Stimulated activated naive CD8-positive, alpha-beta T cell treated with anti-CD3 and anti-CD28 coated beads, Interleukin-15, Interleukin-2, amounts not matched to agents 100 U/mL and 50 U/mL, for 24 hours (primary cell): ENCODE data around the gene DNAI2.

Source experiments
- ATAC-seq: fragments of 150-1000 bp; cut with Tn5 transposase; one replicate; pipeline ENCODE4 v1.10.0; 2021
- DNase-seq: peaks from one replicate; pipeline ENCODE4 v3.0.0; 2021

DNAI2 gene

DNA sequence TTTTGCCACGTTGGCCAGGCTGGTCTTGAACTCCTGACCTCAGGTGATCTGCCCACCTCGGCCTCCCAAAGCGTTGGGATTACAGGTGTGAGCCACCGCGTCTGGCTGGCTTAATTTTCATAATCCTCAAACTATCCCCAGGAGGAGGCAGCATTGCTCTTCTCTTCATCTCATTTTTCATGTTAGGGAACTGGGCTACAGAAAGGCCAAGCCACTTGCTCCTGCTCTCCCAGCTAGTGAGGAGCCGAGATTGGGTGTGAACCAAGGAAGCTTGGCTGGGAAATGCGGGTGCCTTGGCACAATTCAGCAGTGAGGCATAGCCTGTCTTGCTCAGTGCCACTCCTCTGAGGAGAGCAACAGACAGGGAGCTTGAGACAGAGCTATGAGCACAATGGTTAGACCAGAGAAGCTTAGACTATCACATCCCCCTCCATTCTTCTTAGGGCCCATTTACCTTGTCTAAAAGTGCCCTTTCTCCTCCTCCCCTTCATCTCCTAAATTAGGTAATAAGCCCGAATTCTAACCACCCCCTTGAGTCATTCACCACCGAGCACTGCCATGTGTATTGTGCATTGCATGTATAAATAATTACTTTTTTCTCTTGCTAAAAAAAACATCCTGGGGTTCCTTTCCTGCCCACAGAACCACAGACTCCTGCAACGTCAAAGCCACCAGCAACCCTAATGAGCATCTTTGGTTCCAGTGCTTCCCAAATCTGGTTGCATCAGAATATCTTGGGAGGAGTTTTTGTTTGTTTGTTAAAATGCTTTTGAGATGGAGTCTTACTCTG, 32.0 kb downstream of the DNAI2 start:
- DNase-seq (no peak), ATAC-seq (peak; percentile 38)

DNA sequence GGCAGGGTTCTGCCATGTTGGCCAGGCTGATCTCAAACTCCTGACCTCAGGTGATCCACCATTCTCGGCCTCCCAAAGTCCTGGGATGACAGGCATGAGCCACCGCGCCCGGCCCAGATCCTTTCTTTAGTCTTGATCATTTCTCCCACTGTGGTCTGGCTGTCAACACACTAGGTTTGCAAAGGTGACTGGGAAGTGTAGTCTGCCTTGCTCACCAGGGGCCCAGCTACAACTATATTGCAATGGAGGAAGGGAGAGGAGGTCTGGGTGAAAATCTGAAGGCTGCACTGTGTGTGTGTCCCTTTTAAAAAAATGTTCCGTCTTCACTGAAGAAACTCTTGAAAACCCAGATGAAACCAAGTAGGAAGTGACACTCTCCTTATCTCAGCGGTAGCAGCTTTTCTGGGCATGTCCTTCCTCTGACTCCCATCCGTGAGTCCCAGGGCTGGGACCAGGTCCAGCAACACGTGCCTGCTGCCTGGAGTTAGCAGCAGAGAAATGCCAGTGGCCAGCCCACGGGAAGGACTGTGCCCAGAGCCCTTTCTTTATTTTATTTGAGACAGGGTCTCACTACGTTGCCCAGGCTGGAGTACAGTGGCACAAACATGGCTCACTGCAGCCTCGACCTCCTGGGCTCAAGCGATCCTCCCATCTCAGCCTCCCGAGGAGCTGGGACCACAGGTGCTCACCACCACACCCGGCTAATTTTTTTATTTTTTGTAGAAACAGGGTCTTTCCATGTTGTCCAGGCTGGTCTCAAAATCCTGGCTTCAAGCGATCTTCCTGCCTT, 34.1 kb downstream of the DNAI2 start:
- DNase-seq = no peak
- ATAC-seq = no peak

DNA sequence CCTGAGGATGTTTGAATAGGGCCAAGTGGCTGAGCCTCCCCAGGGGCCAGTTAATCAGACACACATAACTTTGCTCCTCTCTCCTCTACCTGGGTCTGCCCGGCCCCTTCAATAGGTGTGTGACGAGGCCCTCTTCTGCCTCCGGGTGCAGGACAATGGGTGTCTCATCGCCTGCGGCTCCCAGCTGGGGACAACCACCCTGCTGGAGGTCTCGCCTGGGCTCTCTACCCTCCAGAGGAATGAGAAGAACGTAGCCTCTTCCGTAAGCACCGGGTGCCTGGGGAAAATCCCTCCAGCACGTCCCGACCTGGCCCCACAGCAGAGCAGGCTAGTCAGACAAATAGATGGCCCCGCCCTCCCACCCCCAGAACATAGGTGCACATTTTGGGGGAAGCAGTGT, 35.9 kb downstream of the DNAI2 start:
- DNase-seq = no peak
- ATAC-seq = no peak

DNA sequence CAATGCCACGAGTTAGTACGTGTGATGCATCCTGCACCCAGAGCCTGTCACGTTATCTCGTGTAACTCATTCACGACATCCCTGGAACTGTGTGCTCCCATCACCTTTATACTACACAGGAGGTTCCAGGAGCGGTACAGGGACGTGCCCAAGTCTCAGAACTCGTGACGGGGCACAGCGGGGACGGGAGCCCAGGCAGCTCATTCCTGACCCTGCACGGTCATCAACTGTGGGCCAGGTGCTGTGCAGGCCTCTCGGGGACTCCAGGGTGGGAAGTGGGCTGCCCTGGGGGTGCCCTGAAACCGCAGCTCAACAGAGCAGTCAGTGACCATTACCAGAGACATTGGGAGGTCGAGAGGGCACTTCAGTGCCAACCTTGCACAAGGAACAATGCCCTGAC, 40.8 kb downstream of the DNAI2 start:
- ATAC-seq = no peak
- DNase-seq = no peak

DNA sequence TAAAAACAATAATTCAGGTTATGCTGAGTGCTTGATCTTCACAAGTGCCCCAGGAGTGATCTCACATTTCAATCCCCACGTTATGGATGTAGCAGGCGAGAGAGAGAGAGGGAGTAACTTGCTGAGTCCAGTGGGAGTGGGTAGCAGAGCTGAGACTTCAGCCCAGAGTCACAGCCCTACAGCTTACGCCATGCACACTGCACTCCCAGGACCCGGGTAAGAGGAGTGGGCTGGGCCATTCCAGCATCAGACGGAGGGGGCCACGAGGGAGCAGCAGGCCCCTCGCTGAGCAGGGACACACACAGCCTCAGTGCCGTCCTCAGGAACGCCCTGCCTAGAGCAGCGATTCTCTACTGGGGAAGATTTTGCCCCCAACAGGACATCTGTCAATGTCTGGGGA, 42.2 kb downstream of the DNAI2 start:
- DNase-seq (no peak), ATAC-seq (no peak)

DNA sequence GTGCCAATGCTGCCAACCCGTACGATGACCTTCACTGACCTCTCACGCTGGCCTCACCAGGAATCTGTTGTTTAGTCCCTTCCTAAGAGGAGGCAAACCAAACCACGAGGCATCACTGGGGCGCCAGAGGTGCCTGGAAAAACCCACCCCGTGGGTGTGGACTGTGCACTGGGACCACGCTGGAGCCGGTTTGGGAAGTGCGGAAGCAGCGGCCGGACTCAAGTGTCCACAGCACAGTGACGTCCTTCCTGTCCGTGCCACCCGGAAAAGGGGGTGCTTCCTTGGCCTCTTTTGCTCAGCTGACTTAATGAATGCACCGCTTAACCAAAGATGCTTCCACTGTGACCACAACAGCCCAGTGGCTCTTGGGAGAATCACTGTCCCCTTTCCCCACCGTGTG, 43.0 kb downstream of the DNAI2 start:
- DNase-seq = no peak
- ATAC-seq = no peak

DNA sequence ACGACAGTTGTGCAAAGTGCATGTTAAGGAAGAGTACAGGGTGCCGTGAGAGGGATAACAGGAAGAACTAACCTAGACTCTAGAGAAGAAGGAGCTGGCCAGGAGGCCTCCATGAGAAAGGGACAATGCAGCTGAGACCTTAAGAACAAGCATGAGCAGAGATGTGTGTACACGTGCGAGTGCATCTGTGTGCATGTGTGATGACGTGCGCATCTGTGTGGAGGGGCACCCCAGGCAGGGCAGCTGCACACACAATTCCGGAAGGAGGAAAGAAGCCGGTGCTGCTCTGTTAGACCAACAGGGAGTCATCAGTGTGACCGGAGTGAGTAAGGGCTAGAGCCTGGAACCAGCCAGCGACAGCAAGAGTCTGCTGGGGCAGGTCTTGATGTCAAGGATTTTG, 44.4 kb downstream of the DNAI2 start:
- ATAC-seq = no peak
- DNase-seq = no peak

DNA sequence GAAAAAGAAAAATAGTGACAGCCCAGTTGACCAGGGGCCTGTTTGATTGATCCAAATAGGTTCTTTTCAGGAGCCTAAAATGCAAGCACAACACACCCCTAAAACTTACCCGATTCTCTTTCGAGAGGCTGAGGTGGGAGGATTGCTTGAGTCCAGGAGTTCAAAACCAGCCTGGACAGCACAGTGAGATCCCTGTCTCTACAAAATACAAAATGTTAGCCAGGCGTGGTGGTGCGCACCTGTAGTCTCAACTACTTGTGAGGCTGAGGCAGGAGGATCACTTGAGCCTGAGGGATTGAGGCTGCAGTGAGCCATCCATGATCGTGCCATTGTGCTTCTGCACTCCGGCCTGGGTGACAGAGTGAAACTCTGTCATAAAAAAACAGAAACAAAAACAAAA, 50.5 kb downstream of the DNAI2 start:
- DNase-seq = no peak
- no peak for ATAC-seq

DNA sequence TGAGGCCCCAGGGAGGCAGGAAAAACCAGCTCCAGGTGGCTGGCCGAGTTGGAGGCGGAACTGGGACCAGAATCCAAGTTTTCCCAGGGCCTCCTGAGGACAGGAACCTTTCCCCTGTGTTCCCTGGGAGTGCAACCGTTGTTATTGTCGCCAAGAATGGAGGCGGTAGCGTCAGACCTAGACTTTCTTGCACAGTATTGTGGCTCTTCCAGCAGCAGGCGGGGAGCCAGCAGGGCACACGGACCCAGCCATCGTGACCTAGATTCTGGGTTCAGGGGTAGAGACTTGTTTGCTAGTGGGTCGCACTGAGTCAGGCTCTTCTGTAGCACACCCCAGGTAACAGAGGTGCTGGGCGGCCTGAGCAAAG, 51.3 kb downstream of the DNAI2 start:
- DNase-seq (no peak), ATAC-seq (no peak)

DNA sequence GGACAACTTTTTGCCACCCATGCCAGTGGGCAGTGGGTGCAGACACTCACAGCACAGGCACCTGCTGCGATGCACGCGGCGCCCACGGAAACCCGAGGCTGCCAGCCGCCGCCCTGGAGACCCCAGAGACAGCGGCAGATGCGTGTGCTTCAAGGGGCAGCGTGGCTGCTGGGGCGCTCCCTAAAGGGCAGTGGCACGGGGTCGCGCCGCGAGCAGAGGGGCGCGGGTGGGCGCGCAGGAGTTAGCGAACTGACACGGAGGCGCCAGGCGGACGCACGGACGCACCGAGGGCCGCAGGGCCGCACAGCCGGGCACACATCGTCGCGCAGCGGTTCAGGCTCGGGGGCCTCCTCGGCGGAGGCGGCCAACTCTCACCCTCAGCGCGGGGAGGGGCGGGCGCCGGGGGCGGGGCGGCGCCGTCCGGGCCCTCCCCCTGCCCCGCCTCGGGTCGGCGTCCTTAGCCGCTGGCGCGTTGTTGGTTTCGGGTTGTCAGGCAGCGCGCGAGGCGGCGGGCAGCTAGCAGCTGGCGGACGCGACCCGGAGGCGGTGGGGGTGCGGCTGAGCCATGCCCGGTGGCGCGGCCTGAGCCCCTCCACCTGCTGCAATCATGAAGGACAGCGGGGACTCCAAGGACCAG, 51.8 kb downstream of the DNAI2 start, which contains the start of gene KIF19:
TSS of gene KIF19 (plus strand) at position 484 of the 637 bp plus-strand sequence. CDS start at position 608, 124 bp downstream.
- ATAC-seq (peak; percentile 87), DNase-seq (peak; percentile 74)

DNA sequence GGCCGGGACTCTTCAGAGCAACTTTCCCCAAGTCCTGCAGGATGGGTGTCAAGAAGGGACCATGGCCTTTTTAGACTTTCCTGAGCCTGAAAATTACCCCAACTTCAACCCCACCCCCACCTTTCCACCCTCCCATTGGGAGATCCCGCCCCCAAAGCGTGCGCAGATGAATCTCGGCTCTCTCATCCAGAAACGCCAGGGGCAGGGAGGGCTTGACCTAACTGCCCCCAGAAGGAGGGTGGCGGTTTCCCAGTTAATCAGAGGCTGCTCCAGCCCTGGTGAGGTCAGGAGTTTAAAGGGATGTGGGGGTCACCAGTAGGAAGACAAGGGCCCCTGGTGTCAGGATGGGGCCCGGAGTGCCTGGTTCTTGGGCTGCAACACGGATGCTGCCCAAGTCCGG, 52.5 kb downstream of the DNAI2 start:
- ATAC-seq = no peak
- DNase-seq = no peak

DNA sequence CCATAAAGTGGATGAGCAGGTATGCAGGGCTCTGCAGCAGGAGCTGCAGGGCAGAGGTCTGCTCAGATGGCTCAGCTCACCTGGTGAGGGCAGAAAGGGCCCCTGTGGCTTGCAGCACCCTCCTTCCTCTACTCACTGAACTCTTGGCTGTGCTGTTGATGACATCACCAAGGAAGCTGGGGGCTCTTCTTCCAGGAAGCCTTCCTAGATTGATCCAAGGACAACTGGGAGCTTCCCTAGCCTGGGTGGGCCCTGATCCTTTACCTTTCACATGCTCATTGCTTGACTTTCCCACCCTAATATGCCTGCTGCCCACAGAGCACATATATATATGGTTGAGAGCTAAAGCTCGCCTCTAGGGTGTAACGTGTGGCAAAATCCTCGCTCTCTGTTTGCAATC, 54.5 kb downstream of the DNAI2 start:
- DNase-seq (no peak), ATAC-seq (no peak)

DNA sequence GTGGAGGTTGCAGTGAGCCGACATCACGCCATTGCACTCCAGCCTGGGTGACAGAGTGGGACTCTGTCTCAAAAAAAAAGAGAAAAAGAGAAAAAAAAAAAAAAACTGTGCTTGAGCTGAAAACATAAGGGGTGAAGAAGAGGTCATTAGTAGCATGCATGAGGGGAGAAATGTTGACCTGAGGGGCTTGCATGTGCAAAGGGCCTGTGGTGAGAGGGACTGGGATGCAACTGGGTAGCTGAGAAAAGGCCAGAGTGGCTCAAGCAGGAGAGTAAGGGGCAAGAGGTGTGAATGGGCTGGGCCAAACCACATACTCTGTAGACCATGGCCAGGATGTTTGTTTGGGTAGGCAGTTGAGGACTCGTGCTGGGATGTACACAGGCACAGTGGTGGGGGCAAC, 55.3 kb downstream of the DNAI2 start:
- ATAC-seq (no peak), DNase-seq (no peak)

DNA sequence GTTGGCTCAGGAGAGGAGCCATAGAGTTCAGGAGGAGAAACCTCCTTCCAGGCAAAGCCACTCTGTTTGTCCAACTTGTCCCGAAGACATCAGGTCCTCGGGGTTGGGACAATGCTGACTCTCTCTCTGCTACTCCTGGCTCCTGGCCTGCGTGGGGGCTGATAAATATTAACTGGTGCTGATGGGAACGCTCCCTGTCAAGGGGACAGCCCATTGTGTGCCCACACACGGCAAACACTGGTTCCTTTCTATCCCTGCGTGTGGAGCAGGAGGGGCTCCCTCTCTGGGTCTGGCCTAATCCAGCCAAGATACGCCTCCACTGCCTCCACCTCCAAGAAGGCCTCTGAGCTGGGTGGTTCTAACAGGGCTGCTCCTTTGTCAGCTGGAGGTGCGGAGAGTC, 56.4 kb downstream of the DNAI2 start:
- ATAC-seq = no peak

DNA sequence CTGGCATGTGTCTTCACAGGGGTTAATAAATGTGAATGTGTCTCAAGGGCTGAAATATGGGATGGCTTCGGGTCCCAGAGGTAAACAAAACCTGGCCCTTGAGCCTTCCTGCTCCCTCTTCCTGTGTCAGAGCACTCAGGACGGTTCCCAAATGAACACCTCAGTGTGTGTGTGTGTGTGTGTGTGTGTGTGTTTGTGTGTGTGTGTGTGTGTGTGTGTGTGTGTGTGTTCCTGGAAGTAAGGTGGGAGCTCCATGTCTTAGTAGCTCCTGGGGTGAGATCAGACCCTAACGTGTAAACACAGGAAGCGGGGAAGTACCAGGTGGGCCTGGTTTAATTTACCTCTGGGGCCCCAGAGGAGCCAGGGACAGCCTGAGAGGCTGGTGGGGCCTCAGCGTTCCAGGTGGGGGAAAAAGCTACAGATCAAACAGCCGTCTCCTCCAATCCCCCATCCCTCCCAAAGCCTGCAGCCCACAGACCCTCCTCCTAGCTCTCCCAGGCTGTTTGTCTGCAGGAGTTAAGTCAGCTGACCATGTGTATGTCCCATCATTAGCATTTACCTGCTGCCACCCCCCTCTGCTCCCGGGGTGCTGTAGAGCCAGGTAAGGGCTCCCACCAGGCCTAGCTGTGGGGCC, 58.1 kb downstream of the DNAI2 start:
- DNase-seq (no peak), ATAC-seq (no peak)

More for the DNA sequence above, 56.4 kb downstream of the DNAI2 start:
- no peak for DNase-seq

DNA sequence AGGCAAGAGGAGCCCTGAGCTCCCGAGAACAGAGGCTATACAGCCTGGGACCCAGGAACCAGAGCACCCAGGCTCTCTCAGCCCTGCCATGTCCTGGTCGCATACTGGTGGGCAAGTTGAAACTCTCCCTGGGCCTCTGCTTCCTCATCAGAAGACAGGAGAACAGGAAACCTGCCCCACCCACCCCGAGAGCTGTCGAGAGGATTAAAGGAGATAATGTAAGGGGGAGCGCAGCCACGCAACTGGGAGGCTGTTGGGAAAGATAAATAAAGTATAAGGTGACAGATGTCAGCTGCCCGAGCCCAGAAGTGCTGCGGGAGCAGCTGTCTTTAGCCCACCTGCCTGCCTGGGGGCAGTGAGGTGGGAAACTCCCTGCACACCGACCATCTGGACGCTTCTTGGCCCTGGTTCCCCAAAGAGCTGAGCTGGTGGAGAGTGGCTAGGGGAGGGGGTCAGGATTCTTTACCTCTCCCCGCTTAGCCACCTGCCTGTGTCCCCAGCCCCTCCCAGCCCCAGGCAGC, 58.8 kb downstream of the DNAI2 start:
- DNase-seq (no peak), ATAC-seq (no peak)

DNA sequence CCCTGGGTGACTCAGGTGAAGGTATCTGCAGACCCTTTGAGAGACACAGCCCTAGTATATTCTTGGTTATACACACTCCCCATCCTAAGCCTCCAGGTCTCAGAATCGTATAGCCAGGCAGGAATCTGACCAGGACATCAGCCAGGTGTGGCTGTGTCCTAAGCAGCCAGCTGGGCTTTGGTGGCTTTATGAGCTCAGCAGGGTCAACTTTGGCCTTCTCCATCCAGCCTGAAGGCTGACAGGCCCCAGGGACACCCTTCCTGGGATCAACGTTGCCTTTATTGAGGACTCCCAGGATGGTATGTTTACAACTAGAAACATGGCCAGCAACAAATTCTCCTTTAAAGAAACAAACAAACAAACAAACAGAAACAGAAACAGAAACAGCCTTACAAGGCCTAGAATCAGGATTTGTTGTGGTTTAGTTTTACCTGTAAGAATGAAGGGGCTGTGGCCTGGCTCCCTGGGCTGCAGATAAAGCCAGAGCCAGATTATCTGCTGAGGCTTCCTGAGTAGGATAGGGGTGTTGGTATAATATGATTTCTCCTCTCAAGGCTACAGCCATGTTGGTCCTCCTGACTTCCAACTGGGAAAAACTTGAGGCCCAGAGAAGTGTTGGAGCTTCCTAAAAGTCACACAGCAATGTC, 60.5 kb downstream of the DNAI2 start:
- ATAC-seq (no peak), DNase-seq (no peak)

DNA sequence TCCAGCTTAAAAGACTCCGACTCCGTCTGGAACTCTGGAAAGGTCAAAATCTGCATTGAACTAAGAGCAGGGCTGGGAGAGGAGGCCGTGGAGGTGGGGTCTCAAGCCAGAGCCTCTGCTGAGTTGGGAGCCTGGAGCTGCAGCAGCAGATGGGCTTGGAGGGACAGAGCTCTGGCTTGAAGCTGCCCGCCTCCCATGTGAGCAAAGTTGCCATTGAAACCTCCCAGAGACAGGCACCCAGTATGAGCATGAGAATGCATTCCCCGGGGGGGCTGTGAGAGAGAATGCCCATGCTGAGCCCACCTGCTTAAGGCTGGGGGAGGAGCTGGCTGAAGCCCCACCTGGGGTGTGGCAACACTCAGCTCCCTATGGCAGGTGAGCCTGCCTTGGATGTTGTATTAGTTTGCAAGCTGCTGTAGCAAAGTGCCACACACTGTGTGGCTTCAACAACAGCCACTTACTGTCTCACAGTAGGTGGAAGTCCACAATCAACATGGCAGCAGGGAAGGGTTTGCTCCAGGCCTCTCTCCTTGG, 61.6 kb downstream of the DNAI2 start:
- DNase-seq = no peak
- ATAC-seq = no peak

DNA sequence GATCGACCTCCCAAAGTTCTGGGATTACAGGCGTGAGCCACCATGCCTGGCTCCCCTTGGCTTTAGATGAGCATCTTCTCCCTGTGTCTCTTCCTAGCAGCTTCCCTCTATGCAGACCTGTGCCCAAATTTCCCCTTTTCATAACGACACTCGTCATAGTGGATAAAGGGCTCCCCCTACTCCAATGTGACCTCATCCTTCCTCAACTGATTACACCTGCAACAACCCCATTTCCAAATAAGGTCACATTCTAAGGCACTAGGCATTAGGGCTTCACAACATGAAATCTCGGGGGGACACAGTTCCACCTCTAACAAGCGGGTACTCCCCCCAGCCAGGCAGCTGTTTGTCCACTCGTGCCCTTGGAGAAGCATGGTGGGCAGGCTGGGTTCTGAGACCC, 62.3 kb downstream of the DNAI2 start:
- ATAC-seq (no peak), DNase-seq (no peak)

DNA sequence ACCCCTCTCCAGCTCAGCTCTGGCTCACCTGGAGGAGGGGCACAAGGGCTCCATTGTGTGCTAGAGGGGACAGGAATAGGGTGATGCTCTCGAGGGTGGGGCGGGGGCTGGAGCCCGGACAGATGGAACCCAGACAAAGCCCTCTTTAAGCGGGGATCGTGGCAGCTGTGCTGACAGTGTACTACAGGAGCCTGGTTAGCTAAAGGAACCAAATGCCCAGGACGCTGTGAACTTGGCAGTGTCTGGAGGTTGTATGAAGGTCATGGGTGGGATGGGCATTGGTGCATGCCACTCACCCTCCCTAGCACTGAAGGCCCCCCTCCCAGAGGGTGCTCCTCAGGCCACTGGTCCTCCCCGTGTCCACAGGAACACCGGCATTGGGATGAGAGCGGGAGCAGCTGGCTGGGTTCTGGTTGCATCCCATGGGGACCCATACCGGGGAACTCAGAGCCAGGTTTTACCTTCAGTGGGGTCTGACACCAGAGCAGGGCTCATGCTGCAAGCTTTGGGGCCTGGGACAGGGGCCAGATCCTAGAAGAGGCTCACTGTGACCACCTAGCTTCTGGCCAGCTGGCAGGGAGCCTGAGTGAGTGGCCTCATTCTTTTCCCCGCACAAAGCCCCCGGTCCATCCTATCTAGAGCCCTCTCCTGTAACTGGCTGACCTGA, 63.9 kb downstream of the DNAI2 start:
- DNase-seq (no peak), ATAC-seq (no peak)

DNA sequence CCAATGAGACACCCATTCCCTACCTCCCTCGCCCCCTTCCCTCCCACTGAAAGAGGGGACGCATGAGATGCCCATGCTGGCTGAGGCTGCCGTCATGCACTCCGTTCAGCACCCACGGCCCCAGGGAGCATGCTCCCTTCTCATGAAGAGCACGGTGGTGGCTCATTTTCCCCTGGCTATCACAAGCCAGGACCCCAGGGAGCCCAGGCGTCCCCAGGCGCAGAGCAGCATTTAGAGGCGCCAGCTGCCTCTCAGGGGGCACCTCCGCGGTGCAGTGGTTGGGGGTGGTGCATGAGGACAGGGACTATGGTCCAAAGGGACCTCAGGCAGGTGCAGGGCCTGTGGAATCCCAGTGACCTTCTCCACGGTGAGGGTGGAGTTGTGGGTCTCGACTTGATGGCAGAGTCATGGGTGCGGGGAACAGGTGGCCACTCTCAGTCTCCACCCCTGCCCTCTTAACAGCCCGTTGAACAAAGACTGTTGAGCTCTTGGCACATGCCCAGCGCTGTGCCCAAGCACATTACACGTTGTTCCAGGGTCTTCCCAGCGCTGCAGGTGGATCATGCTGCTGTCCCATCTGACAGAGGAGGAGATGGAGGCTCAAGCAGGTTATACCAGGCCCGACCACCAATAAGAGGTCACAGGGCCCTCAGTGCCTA, 65.6 kb downstream of the DNAI2 start:
- ATAC-seq (no peak), DNase-seq (no peak)
